Body of pancreas (tissue), 4 donors: ENCODE measurements around the gene FRMD7.
A peak's percentile ranks its signal among the peaks of the same experiment; 100 is the strongest.

Experiments
- POLR2A ChIP-seq, 3 donors: fragments of 450-650 bp; IDR thresholded peaks; one replicate each; pipeline ENCODE4 v1.6.1; 2016; ENCODE audit warnings: antibody characterized with exemption in 3 of 3, mild to moderate bottlenecking in 2 of 3
- TF ChIP-seq, protein P1 (sequence below), 7 experiments: fragments of 450-650 bp in 4 of 7; fragments of 200-600 bp in 3 of 7; sonication (generic) in 3 of 7; IDR thresholded peaks; one replicate each; pipeline ENCODE4 v1.5.1; 2016 to 2019; ENCODE audit warnings: antibody characterized with exemption in 7 of 7

GRCh38 chrX:132092439-132093065, 35.3 kb downstream of the FRMD7 start:
- TF ChIP-seq, protein P1, sequence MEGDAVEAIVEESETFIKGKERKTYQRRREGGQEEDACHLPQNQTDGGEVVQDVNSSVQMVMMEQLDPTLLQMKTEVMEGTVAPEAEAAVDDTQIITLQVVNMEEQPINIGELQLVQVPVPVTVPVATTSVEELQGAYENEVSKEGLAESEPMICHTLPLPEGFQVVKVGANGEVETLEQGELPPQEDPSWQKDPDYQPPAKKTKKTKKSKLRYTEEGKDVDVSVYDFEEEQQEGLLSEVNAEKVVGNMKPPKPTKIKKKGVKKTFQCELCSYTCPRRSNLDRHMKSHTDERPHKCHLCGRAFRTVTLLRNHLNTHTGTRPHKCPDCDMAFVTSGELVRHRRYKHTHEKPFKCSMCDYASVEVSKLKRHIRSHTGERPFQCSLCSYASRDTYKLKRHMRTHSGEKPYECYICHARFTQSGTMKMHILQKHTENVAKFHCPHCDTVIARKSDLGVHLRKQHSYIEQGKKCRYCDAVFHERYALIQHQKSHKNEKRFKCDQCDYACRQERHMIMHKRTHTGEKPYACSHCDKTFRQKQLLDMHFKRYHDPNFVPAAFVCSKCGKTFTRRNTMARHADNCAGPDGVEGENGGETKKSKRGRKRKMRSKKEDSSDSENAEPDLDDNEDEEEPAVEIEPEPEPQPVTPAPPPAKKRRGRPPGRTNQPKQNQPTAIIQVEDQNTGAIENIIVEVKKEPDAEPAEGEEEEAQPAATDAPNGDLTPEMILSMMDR (IDR thresholded peaks at IDR 0.05), result peak; percentile 50 to 72 (median 63)
- no peak for TF ChIP-seq POLR2A (IDR thresholded peaks at IDR 0.05)
